PFSK-1 (cell line): ENCODE measurements around the gene ERCC6L.

ENCODE experiments used
- FOXP2 ChIP-seq: optimal IDR thresholded peaks from 2 replicates; pipeline ENCODE3; 2011; ENCODE audit warnings: borderline replicate concordance, control low read depth, inconsistent platforms; ENCODE audit not compliant: insufficient read depth; ENCODE audit errors: extremely low read length, extremely low read depth
- POLR2AphosphoS5 ChIP-seq: IDR thresholded peaks from 2 replicates; pipeline ENCODE4 v1.6.1; 2012; ENCODE audit warnings: low read depth, mild to moderate bottlenecking, control low read depth, low read length, moderate library complexity
- REST ChIP-seq, 2 experiments: IDR thresholded peaks; 2 replicates each; pipeline versions ENCODE4 v1.6.1 to v1.8.0; 2011 to 2012; ENCODE audit warnings: low read depth in 2 of 2, low read length in 2 of 2, control low read depth in 1 of 2, inconsistent platforms in 1 of 2, mild to moderate bottlenecking in 1 of 2, moderate library complexity in 1 of 2; ENCODE audit not compliant: insufficient read depth in 1 of 2
- SIN3A ChIP-seq: IDR thresholded peaks from 2 replicates; pipeline ENCODE4 v1.6.1; 2012; ENCODE audit warnings: mild to moderate bottlenecking, low read length, moderate library complexity, borderline replicate concordance; ENCODE audit not compliant: insufficient read depth
- TAF1 ChIP-seq: IDR thresholded peaks from 2 replicates; pipeline ENCODE4 v1.6.1; 2012; ENCODE audit warnings: low read length, control low read depth, borderline replicate concordance; ENCODE audit not compliant: insufficient read depth

ERCC6L gene

GRCh38 chrX:72273718-72274117 lies 34.9 kb upstream of the ERCC6L start:
- TF ChIP-seq POLR2AphosphoS5 (peak; percentile 42), SIN3A (no peak)

- TF ChIP-seq TAF1: no peak
- TF ChIP-seq POLR2AphosphoS5: no peak
- TF ChIP-seq FOXP2: no peak
- TF ChIP-seq REST (IDR thresholded peaks at IDR 0.05; ENCODE audit: insufficient read depth in 1 of 2, low read depth in 2 of 2, low read length in 2 of 2): no peak
- no peak for TF ChIP-seq SIN3A
Measured at GRCh38 chrX:72272868-72273267, 34.0 kb upstream of the ERCC6L start.

GRCh38 chrX:72271812-72272211 lies 33.0 kb upstream of the ERCC6L start:
- TF ChIP-seq REST (IDR thresholded peaks at IDR 0.05; ENCODE audit: insufficient read depth in 1 of 2, low read depth in 2 of 2, low read length in 2 of 2) (no peak), SIN3A (no peak), TAF1 (no peak), FOXP2 (no peak), POLR2AphosphoS5 (no peak; the same call in 1 of the 2 replicates)

GRCh38 chrX:72271091-72271788 lies 32.4 kb upstream of the ERCC6L start:
- TF ChIP-seq SIN3A (no peak), POLR2AphosphoS5 (no peak), REST (IDR thresholded peaks at IDR 0.05; ENCODE audit: insufficient read depth in 1 of 2, low read depth in 2 of 2, low read length in 2 of 2) (no peak), FOXP2 (no peak), TAF1 (no peak)

- TF ChIP-seq TAF1 (no peak), REST (IDR thresholded peaks at IDR 0.05; ENCODE audit: insufficient read depth in 1 of 2, low read depth in 2 of 2, low read length in 2 of 2) (no peak), FOXP2 (no peak), SIN3A (no peak), POLR2AphosphoS5 (no peak)
Measured at GRCh38 chrX:72270316-72270866, 31.6 kb upstream of the ERCC6L start.
